Measurements from ENCODE around the gene CCDC117. TPM values are rescaled to one million over a fixed set of nuclear protein-coding genes. Genes with fewer than 3 reads are reported as not detected.
A peak's percentile ranks its signal among the peaks of the same experiment; 100 is the strongest.

The CCDC117 gene
- total RNA-seq, 1 donor from 2014 or later = 33.2 TPM

- no peak for DNase-seq (ENCODE audit: low spot score)
Observed at GRCh38 chr22:28769394-28770085, 3.0 kb upstream of the CCDC117 start.

- DNase-seq (ENCODE audit: low spot score) = no peak
Observed at GRCh38 chr22:28771195-28771791, 1.2 kb upstream of the CCDC117 start.

GRCh38 chr22:28773461-28773867 lies 969 bp downstream of the CCDC117 start:
- no peak for DNase-seq (ENCODE audit: low spot score)

- no peak for DNase-seq (ENCODE audit: low spot score)
Observed at GRCh38 chr22:28774378-28774777, 1.9 kb downstream of the CCDC117 start.

- no peak for DNase-seq (ENCODE audit: low spot score)
Observed at GRCh38 chr22:28779833-28780232, 7.3 kb downstream of the CCDC117 start.

- DNase-seq (ENCODE audit: low spot score) = no peak
Observed at GRCh38 chr22:28780296-28780695, 7.8 kb downstream of the CCDC117 start.

- DNase-seq (ENCODE audit: low spot score) = peak; percentile 35
Observed at GRCh38 chr22:28783786-28784671, 11.5 kb downstream of the CCDC117 start.

GRCh38 chr22:28788601-28789000 lies 16.1 kb downstream of the CCDC117 start:
- DNase-seq (ENCODE audit: low spot score) = no peak

GRCh38 chr22:28791124-28791523 lies 18.6 kb downstream of the CCDC117 start:
- DNase-seq (ENCODE audit: low spot score) = no peak

GRCh38 chr22:28791841-28792490 lies 19.5 kb downstream of the CCDC117 start:
- no peak for DNase-seq (ENCODE audit: low spot score)

- DNase-seq (ENCODE audit: low spot score) = no peak
Observed at GRCh38 chr22:28792491-28793383, 20.2 kb downstream of the CCDC117 start.

GRCh38 chr22:28793976-28794584 lies 21.6 kb downstream of the CCDC117 start:
- DNase-seq (ENCODE audit: low spot score) = no peak

- DNase-seq (ENCODE audit: low spot score) = no peak
Observed at GRCh38 chr22:28795071-28795693, 22.7 kb downstream of the CCDC117 start.

- DNase-seq (ENCODE audit: low spot score) = no peak
Observed at GRCh38 chr22:28795932-28796856, 23.7 kb downstream of the CCDC117 start.

- peak; percentile 74 for DNase-seq (ENCODE audit: low spot score)
Observed at GRCh38 chr22:28798810-28799605, 26.5 kb downstream of the CCDC117 start.

- peak; percentile 69 for DNase-seq (ENCODE audit: low spot score)
Observed at GRCh38 chr22:28799606-28800307, 27.3 kb downstream of the CCDC117 start.

GRCh38 chr22:28800308-28801041 lies 28.0 kb downstream of the CCDC117 start, which contains the start of gene XBP1:
Gene XBP1 (minus strand): TSS chr22:28800569.
- DNase-seq (ENCODE audit: low spot score) = peak; percentile 97
